C4-2B (cell line): ENCODE data around the gene VASH2.
A peak's percentile ranks its signal among the peaks of the same experiment; 100 is the strongest.

ENCODE experiments used
- H3K27ac ChIP-seq: fragments of 450-650 bp; 2 replicates; pipeline ENCODE4 v1.5.1; 2017
- ZFX ChIP-seq: fragments of 450-650 bp; IDR thresholded peaks from 2 replicates; pipeline ENCODE4 v1.6.1; 2017
- TF ChIP-seq, protein P1 (sequence below): fragments of 450-650 bp; conservative IDR thresholded peaks from 2 replicates; pipeline ENCODE4 v1.5.1; 2017; ENCODE audit warnings: mild to moderate bottlenecking

The VASH2 gene

GRCh38 chr1:212979340-212980122, 29.2 kb downstream of the VASH2 start:
- H3K27ac ChIP-seq: peak overlapping the region; percentile 69
- TF ChIP-seq, protein P1, sequence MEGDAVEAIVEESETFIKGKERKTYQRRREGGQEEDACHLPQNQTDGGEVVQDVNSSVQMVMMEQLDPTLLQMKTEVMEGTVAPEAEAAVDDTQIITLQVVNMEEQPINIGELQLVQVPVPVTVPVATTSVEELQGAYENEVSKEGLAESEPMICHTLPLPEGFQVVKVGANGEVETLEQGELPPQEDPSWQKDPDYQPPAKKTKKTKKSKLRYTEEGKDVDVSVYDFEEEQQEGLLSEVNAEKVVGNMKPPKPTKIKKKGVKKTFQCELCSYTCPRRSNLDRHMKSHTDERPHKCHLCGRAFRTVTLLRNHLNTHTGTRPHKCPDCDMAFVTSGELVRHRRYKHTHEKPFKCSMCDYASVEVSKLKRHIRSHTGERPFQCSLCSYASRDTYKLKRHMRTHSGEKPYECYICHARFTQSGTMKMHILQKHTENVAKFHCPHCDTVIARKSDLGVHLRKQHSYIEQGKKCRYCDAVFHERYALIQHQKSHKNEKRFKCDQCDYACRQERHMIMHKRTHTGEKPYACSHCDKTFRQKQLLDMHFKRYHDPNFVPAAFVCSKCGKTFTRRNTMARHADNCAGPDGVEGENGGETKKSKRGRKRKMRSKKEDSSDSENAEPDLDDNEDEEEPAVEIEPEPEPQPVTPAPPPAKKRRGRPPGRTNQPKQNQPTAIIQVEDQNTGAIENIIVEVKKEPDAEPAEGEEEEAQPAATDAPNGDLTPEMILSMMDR: no peak
- TF ChIP-seq ZFX: no peak

GRCh38 chr1:212980123-212980785, 29.9 kb downstream of the VASH2 start:
- H3K27ac ChIP-seq: peak overlapping the region; percentile 69
- TF ChIP-seq, protein P1: peak; percentile 61
- TF ChIP-seq ZFX: no peak

GRCh38 chr1:212981025-212981495, 30.7 kb downstream of the VASH2 start:
- peak overlapping the region; percentile 69 for H3K27ac ChIP-seq
- TF ChIP-seq, protein P1: no peak
- TF ChIP-seq ZFX: peak; percentile 38; the same call in 1 of the 2 replicates

- TF ChIP-seq, protein P1: no peak
- TF ChIP-seq ZFX: no peak
- H3K27ac ChIP-seq: peak overlapping the region; percentile 69
These were observed 31.4 kb downstream of the VASH2 start for GRCh38 chr1:212981571-212982328.

GRCh38 chr1:212982430-212983152, 32.2 kb downstream of the VASH2 start:
- TF ChIP-seq, protein P1: no peak
- no peak for TF ChIP-seq ZFX
- H3K27ac ChIP-seq: no peak overlapping the region

- TF ChIP-seq, protein P1: no peak
- TF ChIP-seq ZFX: no peak
- H3K27ac ChIP-seq: no peak overlapping the region
These were observed 33.1 kb downstream of the VASH2 start for GRCh38 chr1:212983482-212983881.
